Caco-2 (cell line): ENCODE data around the gene CEP170. TPM values are rescaled to one million over a fixed set of nuclear protein-coding genes. Genes with fewer than 3 reads are reported as not detected.

Source experiments
- BruUV-seq: library from RNA; stranded (reverse); fragments of 400-500 nt; replicated peaks from 2 replicates; lab custom pipeline; 2021; lab: Mats Ljungman, UMichigan
- CTCF ChIA-PET: fragments of 300-600 bp; sonication (Branson Sonifier 250); formaldehyde crosslinking; loops from one replicate; lab custom pipeline; 2022; ENCODE audit warnings: antibody characterized with exemption; lab: Charles Lee
- POLR2A ChIA-PET: fragments of 300-600 bp; sonication (Branson Sonifier 250); formaldehyde crosslinking; loops from one replicate; lab custom pipeline; 2022; ENCODE audit warnings: antibody characterized with exemption; lab: Charles Lee
- DNase-seq, 2 experiments: peaks; one replicate each; pipeline versions ENCODE4 v3.0.0 to v3.0.0-alpha.2; 2020 to 2022
- H3K27me3 ChIP-seq: replicated peaks from 2 replicates; pipeline ENCODE4 v1.6.0; 2011; ENCODE audit warnings: low read length; ENCODE audit not compliant: control insufficient read depth, insufficient read depth
- H3K36me3 ChIP-seq: 2 replicates; pipeline ENCODE4 v1.5.1; 2011; ENCODE audit warnings: low read length; ENCODE audit not compliant: control insufficient read depth, insufficient read depth
- H3K4me1 ChIP-seq: fragments of 250-450 bp; sonication (Bioruptor Pico); 2 replicates; pipeline ENCODE4 v1.5.1; 2020; ENCODE audit warnings: mild to moderate bottlenecking
- H3K4me3 ChIP-seq: 2 replicates; pipeline ENCODE4 v1.5.1; 2011; ENCODE audit warnings: low read depth, mild to moderate bottlenecking, control low read depth, low read length
- H3K9me3 ChIP-seq: fragments of 250-450 bp; sonication (Bioruptor Pico); 2 replicates; pipeline ENCODE4 v1.5.1; 2020; ENCODE audit warnings: mild to moderate bottlenecking, moderate library complexity
- H3K27ac Mint-ChIP-seq: one replicate; pipeline ENCODE4 v1.8.0; 2022; ENCODE audit warnings: mixed read lengths; ENCODE audit not compliant: unreplicated experiment
- H3K27me3 Mint-ChIP-seq: one replicate; pipeline ENCODE4 v1.8.0; 2022; ENCODE audit warnings: mixed read lengths; ENCODE audit not compliant: insufficient read depth, unreplicated experiment
- H3K36me3 Mint-ChIP-seq: one replicate; pipeline ENCODE4 v1.8.0; 2022; ENCODE audit warnings: mild to moderate bottlenecking, mixed read lengths; ENCODE audit not compliant: insufficient read depth, unreplicated experiment
- H3K4me1 Mint-ChIP-seq: one replicate; pipeline ENCODE4 v1.8.0; 2022; ENCODE audit warnings: low read depth, mixed read lengths; ENCODE audit not compliant: unreplicated experiment
- H3K4me3 Mint-ChIP-seq: one replicate; pipeline ENCODE4 v1.8.0; 2022; ENCODE audit warnings: mild to moderate bottlenecking, moderate library complexity, mixed read lengths; ENCODE audit not compliant: unreplicated experiment
- H3K9me3 Mint-ChIP-seq: one replicate; pipeline ENCODE4 v1.8.0; 2022; ENCODE audit warnings: mixed read lengths; ENCODE audit not compliant: unreplicated experiment
- intact Hi-C: fragments of 100-400 bp; cut with micrococcal nuclease; formaldehyde crosslinking; loops from one replicate; pipeline ENCODE4 v1.10.0; 2022; ENCODE audit not compliant: unreplicated experiment
- total RNA-seq: library from RNA; stranded (reverse); gene quantifications from 2 replicates; pipeline ENCODE4 v1.2.3, GENCODE V29; 2022
- TF ChIP-seq, protein P1 (sequence below), 2 experiments: fragments of 200-600 bp in 1 of 2; IDR thresholded peaks; 1 replicate in 1 of 2; 2 replicates in 1 of 2; pipeline versions ENCODE4 v1.5.1 to v1.8.0; 2011 to 2022; ENCODE audit warnings: antibody characterized with exemption in 1 of 2, control low read depth in 1 of 2, inconsistent platforms in 1 of 2, low read depth in 1 of 2, low read length in 1 of 2, mild to moderate bottlenecking in 1 of 2, moderate library complexity in 1 of 2; ENCODE audit not compliant: insufficient read depth in 1 of 2, severe bottlenecking in 1 of 2, unreplicated experiment in 1 of 2

The CEP170 gene
- total RNA-seq, 1 experiment from 2014 or later, result 22.4 TPM

DNA sequence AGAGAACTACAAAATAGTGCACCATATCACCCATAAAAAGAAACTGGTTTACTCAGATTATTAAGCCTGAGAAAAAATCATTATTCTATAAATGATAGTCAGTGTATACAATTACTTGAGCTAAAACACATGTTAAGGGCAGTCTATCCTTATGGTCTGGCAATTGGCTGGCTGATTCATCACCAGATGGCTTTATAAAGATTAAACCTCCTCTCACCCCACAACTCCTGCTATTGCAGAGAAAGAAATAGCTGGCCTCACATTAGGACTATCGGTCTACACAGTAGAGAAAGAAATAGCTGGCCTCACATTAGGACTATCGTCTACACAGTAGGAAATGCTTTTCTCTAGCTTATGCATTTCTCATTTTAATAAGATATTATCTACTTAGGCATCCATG, 21.2 kb downstream of the CEP170 start:
- Histone ChIP-seq H3K36me3 (no peaks in the 10 kb centered on the region), H3K4me3 (no peak overlapping the region), H3K4me1 (no peaks in the 10 kb centered on the region), H3K9me3 (peaks cover 12% of the 10 kb centered on the region), H3K27me3 (no peaks in the 10 kb centered on the region)
- TF ChIP-seq, protein P1, sequence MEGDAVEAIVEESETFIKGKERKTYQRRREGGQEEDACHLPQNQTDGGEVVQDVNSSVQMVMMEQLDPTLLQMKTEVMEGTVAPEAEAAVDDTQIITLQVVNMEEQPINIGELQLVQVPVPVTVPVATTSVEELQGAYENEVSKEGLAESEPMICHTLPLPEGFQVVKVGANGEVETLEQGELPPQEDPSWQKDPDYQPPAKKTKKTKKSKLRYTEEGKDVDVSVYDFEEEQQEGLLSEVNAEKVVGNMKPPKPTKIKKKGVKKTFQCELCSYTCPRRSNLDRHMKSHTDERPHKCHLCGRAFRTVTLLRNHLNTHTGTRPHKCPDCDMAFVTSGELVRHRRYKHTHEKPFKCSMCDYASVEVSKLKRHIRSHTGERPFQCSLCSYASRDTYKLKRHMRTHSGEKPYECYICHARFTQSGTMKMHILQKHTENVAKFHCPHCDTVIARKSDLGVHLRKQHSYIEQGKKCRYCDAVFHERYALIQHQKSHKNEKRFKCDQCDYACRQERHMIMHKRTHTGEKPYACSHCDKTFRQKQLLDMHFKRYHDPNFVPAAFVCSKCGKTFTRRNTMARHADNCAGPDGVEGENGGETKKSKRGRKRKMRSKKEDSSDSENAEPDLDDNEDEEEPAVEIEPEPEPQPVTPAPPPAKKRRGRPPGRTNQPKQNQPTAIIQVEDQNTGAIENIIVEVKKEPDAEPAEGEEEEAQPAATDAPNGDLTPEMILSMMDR (IDR thresholded peaks at IDR 0.05; ENCODE audit: insufficient read depth in 1 of 2, low read depth in 1 of 2, low read length in 1 of 2, severe bottlenecking in 1 of 2, unreplicated experiment in 1 of 2), result no peak
- BruUV-seq, result no TSS peak
- Mint-ChIP-seq H3K27ac (no peak overlapping the region), H3K4me3 (no peak overlapping the region), H3K9me3 (peaks cover 34% of the 10 kb centered on the region), H3K27me3 (no peaks in the 10 kb centered on the region), H3K36me3 (peaks cover 23% of the 10 kb centered on the region), H3K4me1 (no peaks in the 10 kb centered on the region)
- intact Hi-C loops, result no loop called here
- no peak for DNase-seq
- POLR2A ChIA-PET, result no interaction called here
- CTCF ChIA-PET, result no interaction called here

DNA sequence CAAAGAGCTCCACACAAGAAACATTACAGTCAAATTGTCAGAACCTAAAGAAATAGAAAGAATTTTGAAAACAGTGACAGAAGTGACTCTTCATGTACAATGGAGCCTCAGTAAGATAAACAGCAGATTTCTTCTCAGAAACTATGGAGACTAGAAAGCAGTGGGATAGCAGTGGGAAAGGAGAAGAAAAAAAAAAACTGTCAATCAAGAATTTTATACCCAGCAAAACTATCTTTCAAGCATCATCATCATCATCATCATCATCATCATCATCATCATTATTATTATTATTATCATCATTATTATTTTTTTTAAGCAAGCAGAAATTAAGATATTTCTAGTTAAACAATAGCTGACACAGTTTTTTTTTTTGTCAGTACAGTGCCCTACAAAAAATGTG, 24.2 kb downstream of the CEP170 start:
- Histone ChIP-seq H3K9me3 (peaks cover 12% of the 10 kb centered on the region), H3K36me3 (no peaks in the 10 kb centered on the region), H3K4me1 (peaks cover 8% of the 10 kb centered on the region), H3K4me3 (no peak overlapping the region), H3K27me3 (no peaks in the 10 kb centered on the region)
- no TSS peak for BruUV-seq
- ChIA-PET CTCF (no interaction called here), POLR2A (no interaction called here)
- no peak overlapping the region for H3K27ac Mint-ChIP-seq
- TF ChIP-seq, protein P1 (IDR thresholded peaks at IDR 0.05; ENCODE audit: insufficient read depth in 1 of 2, low read depth in 1 of 2, low read length in 1 of 2, severe bottlenecking in 1 of 2, unreplicated experiment in 1 of 2), result no peak
- no peaks in the 10 kb centered on the region for H3K4me1 Mint-ChIP-seq
- H3K27me3 Mint-ChIP-seq, result no peaks in the 10 kb centered on the region
- DNase-seq, result no peak
- H3K4me3 Mint-ChIP-seq, result no peak overlapping the region
- H3K36me3 Mint-ChIP-seq, result peaks cover 23% of the 10 kb centered on the region
- H3K9me3 Mint-ChIP-seq, result peaks cover 34% of the 10 kb centered on the region
- intact Hi-C loops, result no loop called here

DNA sequence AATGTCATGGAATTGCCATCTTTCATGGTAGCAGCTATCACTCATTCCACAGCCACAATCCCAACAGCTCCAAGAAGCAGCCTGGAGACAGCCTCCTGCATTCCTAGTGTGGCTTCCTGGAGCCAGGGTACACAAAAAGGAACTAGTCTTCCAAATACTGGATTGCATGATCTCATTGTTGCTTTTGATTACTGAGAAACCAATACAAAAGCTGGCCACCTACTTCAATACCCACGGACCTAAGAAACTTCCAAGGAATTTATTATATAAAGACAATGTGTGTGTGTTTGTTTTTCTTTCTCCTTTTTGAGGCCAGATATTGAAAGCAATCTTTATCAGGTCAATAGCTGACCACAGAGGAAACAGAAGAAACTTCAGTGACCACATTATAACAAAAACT, 25.6 kb downstream of the CEP170 start:
- no peak for DNase-seq
- TF ChIP-seq, protein P1 (IDR thresholded peaks at IDR 0.05; ENCODE audit: insufficient read depth in 1 of 2, low read depth in 1 of 2, low read length in 1 of 2, severe bottlenecking in 1 of 2, unreplicated experiment in 1 of 2), result no peak
- Mint-ChIP-seq H3K9me3 (peaks cover 34% of the 10 kb centered on the region), H3K4me1 (no peaks in the 10 kb centered on the region), H3K27ac (no peak overlapping the region), H3K4me3 (no peak overlapping the region), H3K36me3 (peaks cover 23% of the 10 kb centered on the region), H3K27me3 (no peaks in the 10 kb centered on the region)
- Histone ChIP-seq H3K9me3 (peaks cover 12% of the 10 kb centered on the region), H3K27me3 (no peaks in the 10 kb centered on the region), H3K4me3 (no peak overlapping the region), H3K4me1 (peaks cover 8% of the 10 kb centered on the region), H3K36me3 (no peaks in the 10 kb centered on the region)
- intact Hi-C loops, result no loop called here
- CTCF ChIA-PET, result no interaction called here
- POLR2A ChIA-PET, result no interaction called here
- no TSS peak for BruUV-seq
